Ishikawa (cell line): Measurements from ENCODE around the gene PLCD3.

Experiments used
- CEBPB ChIP-seq: IDR thresholded peaks from 2 replicates; pipeline ENCODE4 v1.6.1; 2012
- CREB1 ChIP-seq: IDR thresholded peaks from 2 replicates; pipeline ENCODE4 v1.6.1; 2012; ENCODE audit warnings: low read depth
- EGR1 ChIP-seq: IDR thresholded peaks from 2 replicates; pipeline ENCODE4 v1.6.1; 2012
- EP300 ChIP-seq: IDR thresholded peaks from 2 replicates; pipeline ENCODE4 v1.6.1; 2012; ENCODE audit warnings: borderline replicate concordance
- FOXM1 ChIP-seq: IDR thresholded peaks from 2 replicates; pipeline ENCODE4 v1.6.1; 2012; ENCODE audit warnings: low read depth, borderline replicate concordance
- RAD21 ChIP-seq: IDR thresholded peaks from 2 replicates; pipeline ENCODE4 v1.6.1; 2012; ENCODE audit warnings: low read depth
- REST ChIP-seq: IDR thresholded peaks from 2 replicates; pipeline ENCODE4 v1.6.1; 2012; ENCODE audit warnings: low read depth, mild to moderate bottlenecking
- TAF1 ChIP-seq: IDR thresholded peaks from 2 replicates; pipeline ENCODE4 v1.6.1; 2012; ENCODE audit warnings: low read depth, mild to moderate bottlenecking
- TCF12 ChIP-seq: IDR thresholded peaks from 2 replicates; pipeline ENCODE4 v1.6.1; 2012; ENCODE audit warnings: low read depth
- YY1 ChIP-seq: IDR thresholded peaks from 2 replicates; pipeline ENCODE4 v1.6.1; 2012; ENCODE audit warnings: low read depth
- ZBTB7A ChIP-seq: IDR thresholded peaks from 2 replicates; pipeline ENCODE4 v1.6.1; 2012; ENCODE audit warnings: low read depth
- TF ChIP-seq, protein P1 (sequence below): IDR thresholded peaks from 2 replicates; pipeline ENCODE4 v1.6.1; 2012

GRCh38 chr17:45121055-45121454, 11.3 kb downstream of the PLCD3 start:
- TF ChIP-seq FOXM1: no peak
- TF ChIP-seq REST: no peak
- no peak for TF ChIP-seq CEBPB
- TF ChIP-seq TAF1: no peak
- TF ChIP-seq CREB1: no peak
- TF ChIP-seq RAD21: no peak
- TF ChIP-seq, protein P1, sequence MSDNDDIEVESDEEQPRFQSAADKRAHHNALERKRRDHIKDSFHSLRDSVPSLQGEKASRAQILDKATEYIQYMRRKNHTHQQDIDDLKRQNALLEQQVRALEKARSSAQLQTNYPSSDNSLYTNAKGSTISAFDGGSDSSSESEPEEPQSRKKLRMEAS: no peak
- no peak for TF ChIP-seq EP300
- TF ChIP-seq ZBTB7A: no peak
- no peak for TF ChIP-seq EGR1
- no peak for TF ChIP-seq YY1
- no peak for TF ChIP-seq TCF12
